Activated CD8-positive, alpha-beta memory T cell treated with anti-CD3 and anti-CD28 coated beads for 48 hours (primary cell): ENCODE results near the gene SDHD.
"Not testable (repeated sequence)": the region's sequence is repeated elsewhere in the genome, so short reads cannot be mapped to it uniquely, and the experiment has no call there.

Experiments used
- DNase-seq, 3 experiments: peaks; one replicate each; pipeline ENCODE4 v3.0.0-alpha.2; 2020; ENCODE audit warnings: low read depth in 2 of 3, low spot score in 2 of 3

The SDHD gene

GRCh38 chr11:112086422-112087191, at the start of gene SDHD, which contains the start of gene TIMM8B:
Gene SDHD (plus strand): TSS chr11:112086873. CDS start chr11:112086908, 35 bp downstream.
Gene TIMM8B (minus strand): TSS chr11:112086756. CDS start chr11:112086723, 33 bp downstream.
- peak; percentile 81 to 92 (median 88) for DNase-seq

GRCh38 chr11:112037527-112037926, 49.1 kb upstream of the SDHD start:
- no peak for DNase-seq

DNA sequence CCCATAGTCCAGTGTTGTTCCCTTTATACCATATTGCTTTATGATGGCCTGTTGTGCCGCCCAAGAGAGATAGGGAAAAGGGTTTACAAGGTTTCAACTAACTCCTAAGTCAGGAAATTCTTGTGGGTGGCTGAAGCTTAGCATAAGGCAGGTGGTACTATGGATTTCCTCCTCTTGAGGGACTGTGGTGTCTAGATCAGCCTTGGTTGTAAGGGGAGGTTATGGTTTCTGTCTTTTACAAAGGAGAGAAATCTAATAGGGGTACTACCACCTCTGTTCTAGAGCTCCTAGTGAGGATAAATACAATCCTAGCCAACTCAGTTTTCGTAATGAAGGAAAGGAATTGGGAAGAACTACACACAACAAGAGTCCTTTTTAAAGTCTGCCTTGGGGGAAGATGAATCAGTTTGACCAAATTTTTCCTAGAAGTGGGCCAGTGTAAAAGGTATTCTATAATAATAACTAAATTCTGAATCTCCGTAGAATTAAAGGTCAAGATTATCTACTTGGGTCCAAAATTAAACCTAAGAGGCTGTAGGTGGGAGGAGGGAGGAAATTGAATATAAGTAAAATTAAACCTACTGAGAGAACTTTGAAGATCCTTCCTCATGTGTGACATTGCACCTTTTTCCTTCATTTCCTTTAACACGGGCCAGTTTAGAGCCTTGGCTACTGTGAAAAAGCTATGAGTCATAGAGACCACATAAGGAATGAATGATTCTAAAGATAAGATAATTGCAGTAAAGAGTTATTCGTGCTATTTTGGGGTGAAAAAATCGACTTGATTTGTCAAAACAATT, 44.3 kb upstream of the SDHD start:
- no peak for DNase-seq

GRCh38 chr11:112042961-112043304, 43.7 kb upstream of the SDHD start:
- no peak for DNase-seq

DNA sequence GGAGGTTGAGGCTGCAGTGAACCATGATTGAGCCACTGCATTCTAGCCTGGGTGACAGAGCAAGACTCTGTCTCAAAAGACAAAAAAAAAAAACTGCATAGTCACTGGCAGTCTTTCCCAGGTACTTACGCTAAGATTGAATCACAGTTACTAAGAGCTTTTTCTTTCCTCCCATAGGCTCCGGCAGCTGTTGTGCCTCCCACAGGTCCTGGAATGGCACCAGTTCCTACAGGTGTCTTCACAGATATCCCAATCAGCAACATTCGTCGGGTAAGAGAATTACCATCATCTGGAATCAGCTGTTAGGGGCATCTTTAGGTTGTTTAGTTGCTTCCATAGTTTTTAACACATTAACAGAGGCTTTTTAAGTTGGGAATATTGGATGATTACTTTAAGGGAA, 41.7 kb upstream of the SDHD start:
- no peak for DNase-seq

DNA sequence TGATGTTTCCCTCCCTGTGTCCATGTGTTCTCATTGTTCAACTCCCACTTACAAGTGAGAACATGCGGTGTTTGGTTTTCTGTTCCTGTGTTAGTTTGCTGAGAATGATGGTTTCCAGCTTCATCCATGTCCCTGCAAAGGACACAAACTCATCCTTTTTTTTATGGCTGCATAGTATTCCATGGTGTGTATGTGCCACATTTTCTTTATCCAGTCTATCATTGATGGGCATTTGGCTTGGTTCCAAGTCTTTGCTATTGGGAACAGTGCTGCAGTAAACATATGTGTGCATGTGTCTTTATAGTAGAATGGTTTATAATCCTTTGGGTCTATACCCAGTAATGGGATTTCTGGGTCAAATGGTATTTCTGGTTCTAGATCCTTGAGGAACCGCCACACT, 40.0 kb upstream of the SDHD start:
- not testable (repeated sequence) for DNase-seq

DNA sequence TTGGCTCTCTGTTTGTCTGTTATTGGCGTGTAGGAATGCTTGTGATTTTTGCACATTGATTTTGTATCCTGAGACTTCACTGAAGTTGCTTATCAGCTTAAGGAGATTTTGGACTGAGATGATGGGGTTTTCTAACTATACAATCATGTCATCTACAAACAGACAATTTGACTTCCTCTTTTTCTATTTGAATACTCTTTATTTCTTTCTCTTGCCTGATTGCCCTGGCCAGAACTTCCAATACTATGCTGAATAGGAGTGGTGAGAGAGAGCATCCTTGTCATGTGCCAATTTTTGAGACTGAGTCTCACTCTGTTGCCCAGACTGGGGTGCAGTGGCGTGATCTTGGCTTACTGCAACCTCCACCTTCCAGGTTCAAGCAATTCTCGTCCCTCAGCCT, 38.4 kb upstream of the SDHD start:
- DNase-seq: not testable (repeated sequence)

GRCh38 chr11:112049777-112050176, 36.9 kb upstream of the SDHD start:
- no peak for DNase-seq

GRCh38 chr11:112050721-112051120, 36.0 kb upstream of the SDHD start:
- no peak for DNase-seq

DNA sequence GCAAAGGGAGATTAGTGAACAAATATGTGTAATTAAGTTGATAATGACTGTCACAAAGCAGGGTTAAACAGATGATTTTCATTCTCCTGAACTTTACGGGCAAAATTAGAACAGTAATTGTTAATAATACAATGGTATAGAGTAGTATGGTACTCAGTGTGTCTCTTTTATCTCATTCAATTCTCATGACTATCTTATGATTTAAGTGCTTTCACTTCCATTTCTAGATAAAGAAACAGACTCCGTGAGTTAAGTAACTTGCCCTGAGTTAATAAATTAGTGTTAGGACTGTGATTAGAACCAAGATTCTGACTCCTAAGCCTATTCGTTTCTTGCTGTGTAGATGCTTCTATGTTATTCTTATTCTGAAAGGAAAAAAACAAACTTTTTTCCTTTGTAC, 34.9 kb upstream of the SDHD start:
- DNase-seq: no peak

DNA sequence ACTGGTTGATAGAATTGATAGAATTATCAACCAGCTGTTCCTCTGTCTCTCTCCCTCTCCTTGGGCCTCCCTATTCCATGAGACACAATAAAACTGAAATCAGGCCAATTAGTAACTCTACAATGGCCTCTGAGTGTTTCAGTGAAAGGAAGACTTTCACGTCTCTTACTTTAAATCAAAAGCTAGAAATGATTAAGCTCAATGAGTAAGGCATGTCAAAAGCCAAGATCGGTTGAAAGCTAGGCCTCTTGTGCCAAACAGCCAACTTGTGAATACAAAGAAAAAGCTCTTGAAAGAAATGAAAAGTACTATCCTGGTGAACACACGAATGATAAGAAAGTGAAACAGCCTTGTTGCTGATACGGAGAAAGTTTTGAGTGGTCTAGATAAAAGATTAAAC, 29.5 kb upstream of the SDHD start:
- no peak for DNase-seq

DNA sequence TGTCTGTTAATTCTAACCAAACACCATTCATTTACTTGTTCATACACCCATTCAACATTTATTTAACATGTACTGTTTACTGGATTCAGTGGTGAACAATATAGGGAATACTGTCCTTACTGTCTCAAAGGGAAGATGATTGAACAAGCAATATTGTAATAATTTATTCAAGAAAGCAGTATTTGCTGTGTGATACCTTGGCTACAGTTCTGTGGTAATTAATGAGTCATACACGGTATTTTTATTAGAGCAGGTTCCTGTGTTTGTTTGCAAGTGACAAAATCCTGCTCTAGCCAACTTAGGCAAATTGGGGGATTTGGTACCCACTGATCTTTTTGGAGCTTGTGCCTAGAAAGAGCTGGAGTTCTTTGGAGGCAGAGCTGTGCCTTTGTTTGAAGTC, 28.6 kb upstream of the SDHD start:
- DNase-seq: no peak

- no peak for DNase-seq
Observed at GRCh38 chr11:112062923-112063322, 23.8 kb upstream of the SDHD start.

DNA sequence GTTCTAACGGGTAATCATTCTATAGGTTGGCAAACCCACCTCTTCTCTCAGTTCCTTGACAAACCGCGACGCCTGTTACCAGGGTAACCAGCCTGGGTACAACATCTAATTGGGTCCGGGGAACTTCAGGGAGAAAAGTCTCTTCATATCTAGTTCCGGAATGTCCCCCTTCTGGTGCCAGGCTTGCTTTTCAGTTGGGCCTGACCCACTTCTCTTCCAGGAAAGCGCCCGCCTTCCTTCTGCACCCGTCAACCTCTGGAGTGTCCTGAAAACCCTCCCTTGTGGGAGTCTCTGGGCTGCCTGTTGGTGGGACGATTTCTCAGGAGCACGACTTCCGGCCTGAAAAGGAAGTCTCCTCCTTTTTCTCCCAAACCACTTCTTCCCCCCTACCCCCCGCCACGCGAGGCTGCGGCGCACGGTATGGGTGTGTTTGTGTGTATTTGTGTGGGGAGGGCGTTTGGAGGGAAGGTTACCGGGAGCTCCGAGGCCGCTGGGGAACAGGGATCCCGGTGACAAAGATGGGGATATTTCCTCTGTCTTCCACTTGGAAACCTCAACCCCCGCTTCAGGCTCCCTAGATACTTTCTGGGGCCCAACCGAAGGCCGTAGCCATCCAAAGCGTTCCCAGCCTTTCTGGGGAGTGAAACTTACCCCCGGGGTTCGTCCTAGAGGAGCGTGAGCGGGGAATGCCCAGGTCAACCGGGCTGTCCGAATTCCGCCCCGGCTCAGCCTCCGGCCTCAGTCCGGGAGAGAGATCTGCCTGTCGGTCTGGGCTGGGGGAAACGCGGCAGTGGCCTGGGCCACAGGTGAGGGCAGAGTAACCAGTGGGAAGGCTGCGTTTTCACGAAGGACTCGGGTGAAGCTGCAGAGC, 12.5 kb upstream of the SDHD start, which contains the start of the genes NKAPD1 and PIH1D2:
NKAPD1 (plus strand) TSS at position 359 of the 871 bp plus-strand sequence. CDS start 1,276 bp downstream, outside the sequence.
PIH1D2 (minus strand) TSS at position 77 of the 871 bp plus-strand sequence. CDS start 843 bp downstream, outside the sequence.
- DNase-seq: peak; percentile 51 to 69 (median 53)

DNA sequence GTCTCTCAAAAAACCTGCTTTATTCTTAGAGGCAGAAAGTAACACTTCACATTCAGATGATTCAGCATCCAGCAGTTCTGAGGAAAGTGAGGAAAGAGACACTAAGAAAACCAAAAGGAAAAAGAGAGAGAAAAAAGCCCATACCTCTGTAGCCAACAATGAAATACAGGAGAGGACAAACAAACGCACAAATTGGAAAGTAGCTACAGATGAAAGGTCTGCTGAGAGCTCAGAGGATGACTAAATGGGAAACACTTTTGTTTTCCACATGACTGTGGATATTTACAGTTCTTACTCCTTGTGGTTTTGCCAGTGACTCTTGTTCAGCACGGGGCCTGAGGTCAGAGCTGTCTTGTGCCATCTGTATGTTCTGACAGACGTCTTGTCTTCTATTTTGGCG, 3.9 kb upstream of the SDHD start:
- DNase-seq: no peak

DNA sequence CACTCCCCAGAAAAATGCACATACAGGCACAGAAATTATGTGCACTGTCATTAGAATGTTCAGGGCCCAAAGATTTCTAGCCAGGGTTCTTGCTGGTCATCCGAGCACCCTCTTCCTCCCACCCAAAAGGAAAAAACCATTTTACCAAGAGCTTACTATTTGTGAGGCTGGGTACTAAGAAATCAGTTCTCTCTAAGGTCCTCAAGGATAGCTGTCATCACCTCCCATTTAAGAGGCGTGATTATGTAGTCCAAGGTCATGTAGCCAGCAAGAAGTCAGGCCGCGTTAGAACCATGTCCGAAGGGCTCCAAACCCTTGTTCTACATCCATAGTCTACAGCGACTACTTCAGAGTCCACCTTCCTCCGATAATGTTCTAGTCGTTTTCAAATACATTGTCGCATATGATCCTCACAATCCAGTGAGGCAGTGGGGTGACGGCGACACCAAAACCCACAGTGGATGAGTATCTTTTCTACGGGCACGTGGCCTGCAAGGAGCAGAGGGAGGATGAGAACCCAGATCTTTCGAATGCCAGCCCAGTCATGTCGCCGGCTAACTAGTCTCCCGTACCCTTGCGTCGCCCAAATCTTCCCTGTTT, 751 bp upstream of the SDHD start:
- DNase-seq: peak in 2 of 3 experiments; percentile 18

DNA sequence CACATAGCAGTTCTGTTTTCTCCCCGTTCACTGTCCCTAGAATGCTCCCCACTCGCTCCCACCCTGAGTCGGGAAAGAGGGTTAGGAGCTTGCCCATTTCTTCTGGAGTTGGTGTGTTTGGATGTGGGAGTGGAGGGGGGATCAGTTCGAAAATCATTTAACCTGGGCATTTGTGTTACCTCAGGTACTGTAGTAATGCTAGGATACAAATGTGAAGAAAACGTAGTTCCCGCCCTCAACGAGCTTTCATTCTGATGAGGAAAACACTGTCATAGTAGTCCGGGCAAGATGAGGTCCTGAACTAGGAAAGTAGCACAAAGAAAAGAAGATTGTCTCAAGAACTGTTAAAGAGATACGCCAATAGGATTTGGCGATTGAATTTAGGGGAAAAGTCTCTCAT, 539 bp downstream of the SDHD start:
- DNase-seq: no peak

GRCh38 chr11:112095302-112095701, 8.6 kb downstream of the SDHD start:
- DNase-seq: not testable (repeated sequence)

- no peak for DNase-seq
Observed at GRCh38 chr11:112096194-112096593, 9.5 kb downstream of the SDHD start.

GRCh38 chr11:112097734-112098528, 11.3 kb downstream of the SDHD start:
- DNase-seq: no peak
